Astrocyte (in vitro differentiated cells and primary cell): Measurements from ENCODE around the gene TIA1. TPM values are rescaled to one million over a fixed set of nuclear protein-coding genes. Genes with fewer than 3 reads are reported as not detected.

ENCODE experiments used
- DNase-seq: peaks from one replicate; pipeline ENCODE4 v3.0.0-alpha.2; 2010; ENCODE audit warnings: low read depth
- FAIRE-seq: peaks from 2 replicates; lab custom pipeline; 2011; peaks lifted over from hg19 to GRCh38; lab: Jason Lieb, UNC
- H2AFZ ChIP-seq: 2 replicates; pipeline ENCODE4 v1.6.0; 2012; ENCODE audit warnings: low read depth, low read length, inconsistent platforms
- H3K27ac ChIP-seq: 2 replicates; pipeline ENCODE4 v1.5.1; 2011; ENCODE audit warnings: low read depth, low read length, inconsistent platforms
- H3K27me3 ChIP-seq: 2 replicates; pipeline ENCODE4 v1.6.0; 2011; ENCODE audit warnings: low read length, inconsistent platforms; ENCODE audit not compliant: insufficient read depth
- H3K36me3 ChIP-seq: 2 replicates; pipeline ENCODE4 v1.5.1; 2011; ENCODE audit warnings: low read length, inconsistent platforms; ENCODE audit not compliant: insufficient read depth
- H3K4me1 ChIP-seq: 2 replicates; pipeline ENCODE4 v1.5.1; 2011; ENCODE audit warnings: low read length, inconsistent platforms; ENCODE audit not compliant: insufficient read depth
- H3K4me2 ChIP-seq: 2 replicates; pipeline ENCODE4 v1.6.0; 2012; ENCODE audit warnings: low read length, inconsistent platforms
- H3K4me3 ChIP-seq: 2 replicates; pipeline ENCODE4 v1.5.1; 2011; ENCODE audit warnings: low read depth, mild to moderate bottlenecking, low read length, inconsistent platforms; ENCODE audit not compliant: insufficient read depth
- H3K79me2 ChIP-seq: 2 replicates; pipeline ENCODE4 v1.6.0; 2012; ENCODE audit warnings: mild to moderate bottlenecking, low read length, inconsistent platforms; ENCODE audit not compliant: insufficient read depth
- H3K9ac ChIP-seq: 2 replicates; pipeline ENCODE4 v1.6.0; 2012; ENCODE audit warnings: mild to moderate bottlenecking, low read length, inconsistent platforms
- H3K9me3 ChIP-seq: 2 replicates; pipeline ENCODE4 v1.5.1; 2012; ENCODE audit warnings: low read depth, mild to moderate bottlenecking, low read length, inconsistent platforms; ENCODE audit not compliant: insufficient read depth
- H4K20me1 ChIP-seq: 2 replicates; pipeline ENCODE4 v1.6.0; 2012; ENCODE audit warnings: low read length, inconsistent platforms; ENCODE audit not compliant: insufficient read depth
- H3K27ac Mint-ChIP-seq: one replicate; pipeline ENCODE4 v1.8.0; 2021; ENCODE audit warnings: mild to moderate bottlenecking, mixed read lengths; ENCODE audit not compliant: unreplicated experiment
- H3K27me3 Mint-ChIP-seq: one replicate; pipeline ENCODE4 v1.8.0; 2021; ENCODE audit warnings: low read depth, mixed read lengths; ENCODE audit not compliant: unreplicated experiment
- H3K36me3 Mint-ChIP-seq: one replicate; pipeline ENCODE4 v1.8.0; 2021; ENCODE audit warnings: low read depth, mixed read lengths; ENCODE audit not compliant: unreplicated experiment
- H3K4me1 Mint-ChIP-seq: one replicate; pipeline ENCODE4 v1.8.0; 2021; ENCODE audit warnings: low read depth, mixed read lengths; ENCODE audit not compliant: unreplicated experiment
- H3K4me3 Mint-ChIP-seq: one replicate; pipeline ENCODE4 v1.8.0; 2021; ENCODE audit warnings: mild to moderate bottlenecking, moderate library complexity, mixed read lengths; ENCODE audit not compliant: unreplicated experiment
- H3K9me3 Mint-ChIP-seq: one replicate; pipeline ENCODE4 v1.8.0; 2021; ENCODE audit warnings: mild to moderate bottlenecking, mixed read lengths; ENCODE audit not compliant: unreplicated experiment
- EZH2 ChIP-seq: IDR thresholded peaks from 2 replicates; pipeline ENCODE4 v1.6.1; 2012; ENCODE audit warnings: mild to moderate bottlenecking, low read length, inconsistent platforms; ENCODE audit not compliant: insufficient read depth
- total RNA-seq: library from RNA; stranded (reverse); gene quantifications from 2 replicates; pipeline ENCODE4 v1.2.1, GENCODE V29; 2021
- TF ChIP-seq, protein P1 (sequence below): IDR thresholded peaks from 2 replicates; pipeline ENCODE4 v1.5.1; 2011; ENCODE audit warnings: low read depth, mild to moderate bottlenecking, inconsistent platforms, low read length, moderate library complexity; ENCODE audit not compliant: insufficient read depth

TIA1 gene
- total RNA-seq, 1 donor from 2014 or later: 104 TPM

- H3K27me3 ChIP-seq: no peaks in the 10 kb centered on the region
- FAIRE-seq: no peak
- no peaks in the 10 kb centered on the region for H3K9me3 Mint-ChIP-seq
Observed at GRCh38 chr2:70211595-70211994, 36.8 kb downstream of the TIA1 start.

GRCh38 chr2:70204452-70204851 lies 44.0 kb downstream of the TIA1 start:
- H4K20me1 ChIP-seq: no peaks in the 10 kb centered on the region
- no peaks in the 10 kb centered on the region for H3K9me3 ChIP-seq
- H2AFZ ChIP-seq: no peak overlapping the region
- H3K4me1 ChIP-seq: no peaks in the 10 kb centered on the region
- no peak for FAIRE-seq
- Mint-ChIP-seq H3K27ac (no peak overlapping the region), H3K9me3 (no peaks in the 10 kb centered on the region), H3K4me1 (no peaks in the 10 kb centered on the region), H3K4me3 (no peak overlapping the region), H3K36me3 (peaks cover 3% of the 10 kb centered on the region), H3K27me3 (no peaks in the 10 kb centered on the region)
- H3K9ac ChIP-seq: no peak overlapping the region
- H3K4me2 ChIP-seq: no peak overlapping the region
- TF ChIP-seq, protein P1, sequence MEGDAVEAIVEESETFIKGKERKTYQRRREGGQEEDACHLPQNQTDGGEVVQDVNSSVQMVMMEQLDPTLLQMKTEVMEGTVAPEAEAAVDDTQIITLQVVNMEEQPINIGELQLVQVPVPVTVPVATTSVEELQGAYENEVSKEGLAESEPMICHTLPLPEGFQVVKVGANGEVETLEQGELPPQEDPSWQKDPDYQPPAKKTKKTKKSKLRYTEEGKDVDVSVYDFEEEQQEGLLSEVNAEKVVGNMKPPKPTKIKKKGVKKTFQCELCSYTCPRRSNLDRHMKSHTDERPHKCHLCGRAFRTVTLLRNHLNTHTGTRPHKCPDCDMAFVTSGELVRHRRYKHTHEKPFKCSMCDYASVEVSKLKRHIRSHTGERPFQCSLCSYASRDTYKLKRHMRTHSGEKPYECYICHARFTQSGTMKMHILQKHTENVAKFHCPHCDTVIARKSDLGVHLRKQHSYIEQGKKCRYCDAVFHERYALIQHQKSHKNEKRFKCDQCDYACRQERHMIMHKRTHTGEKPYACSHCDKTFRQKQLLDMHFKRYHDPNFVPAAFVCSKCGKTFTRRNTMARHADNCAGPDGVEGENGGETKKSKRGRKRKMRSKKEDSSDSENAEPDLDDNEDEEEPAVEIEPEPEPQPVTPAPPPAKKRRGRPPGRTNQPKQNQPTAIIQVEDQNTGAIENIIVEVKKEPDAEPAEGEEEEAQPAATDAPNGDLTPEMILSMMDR: no peak
- TF ChIP-seq EZH2: no peak
- H3K4me3 ChIP-seq: no peak overlapping the region
- no peaks in the 10 kb centered on the region for H3K27me3 ChIP-seq
- no peaks in the 10 kb centered on the region for H3K79me2 ChIP-seq
- no peak for DNase-seq
- no peak overlapping the region for H3K27ac ChIP-seq
- peaks cover 3% of the 10 kb centered on the region for H3K36me3 ChIP-seq

More at GRCh38 chr2:70211595-70211994, 36.8 kb downstream of the TIA1 start:
- Mint-ChIP-seq H3K27me3 (no peaks in the 10 kb centered on the region), H3K4me1 (no peaks in the 10 kb centered on the region), H3K4me3 (no peak overlapping the region), H3K27ac (no peak overlapping the region), H3K36me3 (peaks cover 10% of the 10 kb centered on the region)
- peaks cover 39% of the 10 kb centered on the region for H3K36me3 ChIP-seq
- H3K79me2 ChIP-seq: no peaks in the 10 kb centered on the region
- no peak overlapping the region for H2AFZ ChIP-seq
- no peaks in the 10 kb centered on the region for H3K9me3 ChIP-seq
- no peak overlapping the region for H3K4me3 ChIP-seq
- no peaks in the 10 kb centered on the region for H4K20me1 ChIP-seq
- no peak for DNase-seq
- no peak overlapping the region for H3K9ac ChIP-seq
- no peak for TF ChIP-seq EZH2
- TF ChIP-seq, protein P1: no peak
- H3K4me2 ChIP-seq: no peak overlapping the region
- H3K27ac ChIP-seq: no peak overlapping the region
- no peaks in the 10 kb centered on the region for H3K4me1 ChIP-seq

- Histone ChIP-seq H3K4me2 (no peak overlapping the region), H3K4me1 (no peaks in the 10 kb centered on the region), H3K27me3 (no peaks in the 10 kb centered on the region), H4K20me1 (no peaks in the 10 kb centered on the region), H3K9ac (no peak overlapping the region), H2AFZ (no peak overlapping the region), H3K9me3 (no peaks in the 10 kb centered on the region), H3K79me2 (no peaks in the 10 kb centered on the region), H3K4me3 (no peak overlapping the region), H3K36me3 (no peaks in the 10 kb centered on the region), H3K27ac (no peak overlapping the region)
- H3K9me3 Mint-ChIP-seq: no peaks in the 10 kb centered on the region
- no peak for TF ChIP-seq EZH2
- TF ChIP-seq, protein P1: no peak
- DNase-seq (no peak), FAIRE-seq (no peak)
- H3K36me3 Mint-ChIP-seq: peaks cover 2% of the 10 kb centered on the region
- no peaks in the 10 kb centered on the region for H3K4me1 Mint-ChIP-seq
- no peak overlapping the region for H3K27ac Mint-ChIP-seq
- no peak overlapping the region for H3K4me3 Mint-ChIP-seq
- H3K27me3 Mint-ChIP-seq: no peaks in the 10 kb centered on the region
Observed at GRCh38 chr2:70203086-70203485, 45.3 kb downstream of the TIA1 start.
